Fibroblast of mammary gland (primary cell): ENCODE results near the gene AKR1B1.
A peak's percentile ranks its signal among the peaks of the same experiment; 100 is the strongest.

ENCODE experiments used
- DNase-seq: peaks from one replicate; pipeline ENCODE4 v3.0.0-alpha.2; 2010; ENCODE audit warnings: low read depth
- H3K4me3 ChIP-seq: 2 replicates; pipeline ENCODE4 v1.5.1; 2011; ENCODE audit warnings: low read depth, mild to moderate bottlenecking, low read length, moderate library complexity; ENCODE audit not compliant: control insufficient read depth
- TF ChIP-seq, protein P1 (sequence below): conservative IDR thresholded peaks from 2 replicates; pipeline ENCODE4 v1.5.1; 2011; ENCODE audit warnings: low read depth, low read length, inconsistent platforms; ENCODE audit not compliant: control insufficient read depth, insufficient read depth

AKR1B1 gene

GRCh38 chr7:134480730-134481129 lies 21.8 kb upstream of the AKR1B1 start:
- DNase-seq, result peak; percentile 41
- H3K4me3 ChIP-seq, result no peak overlapping the region
- TF ChIP-seq, protein P1, sequence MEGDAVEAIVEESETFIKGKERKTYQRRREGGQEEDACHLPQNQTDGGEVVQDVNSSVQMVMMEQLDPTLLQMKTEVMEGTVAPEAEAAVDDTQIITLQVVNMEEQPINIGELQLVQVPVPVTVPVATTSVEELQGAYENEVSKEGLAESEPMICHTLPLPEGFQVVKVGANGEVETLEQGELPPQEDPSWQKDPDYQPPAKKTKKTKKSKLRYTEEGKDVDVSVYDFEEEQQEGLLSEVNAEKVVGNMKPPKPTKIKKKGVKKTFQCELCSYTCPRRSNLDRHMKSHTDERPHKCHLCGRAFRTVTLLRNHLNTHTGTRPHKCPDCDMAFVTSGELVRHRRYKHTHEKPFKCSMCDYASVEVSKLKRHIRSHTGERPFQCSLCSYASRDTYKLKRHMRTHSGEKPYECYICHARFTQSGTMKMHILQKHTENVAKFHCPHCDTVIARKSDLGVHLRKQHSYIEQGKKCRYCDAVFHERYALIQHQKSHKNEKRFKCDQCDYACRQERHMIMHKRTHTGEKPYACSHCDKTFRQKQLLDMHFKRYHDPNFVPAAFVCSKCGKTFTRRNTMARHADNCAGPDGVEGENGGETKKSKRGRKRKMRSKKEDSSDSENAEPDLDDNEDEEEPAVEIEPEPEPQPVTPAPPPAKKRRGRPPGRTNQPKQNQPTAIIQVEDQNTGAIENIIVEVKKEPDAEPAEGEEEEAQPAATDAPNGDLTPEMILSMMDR, result no peak

DNA sequence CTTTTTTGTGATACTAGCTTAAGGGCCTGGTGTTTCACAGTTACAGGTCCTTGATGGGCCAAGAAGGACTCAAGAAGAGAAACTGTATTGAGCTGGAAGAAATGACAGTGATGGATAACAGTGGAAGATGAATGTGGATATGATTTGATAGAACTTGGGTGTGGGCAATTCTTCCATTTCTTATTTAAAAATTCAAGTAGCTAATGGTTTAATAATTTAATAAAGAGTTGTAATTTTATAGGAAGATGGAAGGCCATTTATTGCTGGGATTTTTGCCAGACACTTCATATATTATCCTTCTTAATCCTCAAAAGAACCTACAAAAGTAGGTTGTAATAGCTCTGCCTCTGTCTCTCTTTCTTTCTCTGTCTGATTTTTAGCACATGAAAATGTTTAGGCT lies 21.3 kb upstream of the AKR1B1 start:
- TF ChIP-seq, protein P1, result no peak
- no peak for DNase-seq
- H3K4me3 ChIP-seq, result no peak overlapping the region

GRCh38 chr7:134478707-134479106 lies 19.8 kb upstream of the AKR1B1 start:
- TF ChIP-seq, protein P1, result peak; percentile 66
- DNase-seq, result peak; percentile 43
- no peak overlapping the region for H3K4me3 ChIP-seq

GRCh38 chr7:134477954-134478353 lies 19.1 kb upstream of the AKR1B1 start:
- no peak overlapping the region for H3K4me3 ChIP-seq
- TF ChIP-seq, protein P1, result no peak
- DNase-seq, result peak; percentile 34

- no peak overlapping the region for H3K4me3 ChIP-seq
- DNase-seq, result no peak
- TF ChIP-seq, protein P1, result no peak
Observed at GRCh38 chr7:134476044-134476443, 17.1 kb upstream of the AKR1B1 start.

GRCh38 chr7:134474828-134475227 lies 15.9 kb upstream of the AKR1B1 start:
- TF ChIP-seq, protein P1, result no peak
- H3K4me3 ChIP-seq, result no peak overlapping the region
- DNase-seq, result no peak

DNA sequence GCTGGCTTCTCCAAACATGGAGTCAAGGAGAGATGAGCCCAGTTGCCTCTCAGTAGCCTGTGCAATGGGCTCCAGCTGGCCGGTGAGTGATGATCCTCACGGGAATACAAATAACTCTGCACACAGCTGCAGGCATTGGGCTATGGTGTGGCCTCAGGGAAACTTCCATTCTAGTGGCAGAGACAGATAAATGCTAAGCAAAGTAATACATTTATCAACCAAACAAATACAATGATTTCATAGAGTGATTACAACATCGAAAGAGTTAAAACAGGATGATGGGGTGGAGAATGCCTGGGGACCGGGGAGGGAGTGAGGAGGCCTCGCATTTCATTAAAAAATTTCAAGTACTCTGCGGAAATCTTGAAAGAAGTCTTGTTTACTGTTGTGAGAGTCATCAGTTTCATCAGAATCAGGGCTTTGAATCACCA lies 15.0 kb upstream of the AKR1B1 start:
- H3K4me3 ChIP-seq, result no peak overlapping the region
- TF ChIP-seq, protein P1, result no peak
- DNase-seq, result peak; percentile 84
